GM12872 (cell line): Measurements from ENCODE around the gene PLA2G4B.

ENCODE experiments used
- CTCF ChIP-seq: IDR thresholded peaks from 3 replicates; pipeline ENCODE4 v1.5.1; 2011; ENCODE audit warnings: low read depth, mild to moderate bottlenecking, low read length, moderate library complexity; ENCODE audit not compliant: insufficient read depth

PLA2G4B gene

GRCh38 chr15:41824062-41824745 is 14.4 kb upstream of the PLA2G4B start:
- TF ChIP-seq CTCF, result no peak

- TF ChIP-seq CTCF, result no peak
Measured at GRCh38 chr15:41825145-41825544, 13.5 kb upstream of the PLA2G4B start.

DNA sequence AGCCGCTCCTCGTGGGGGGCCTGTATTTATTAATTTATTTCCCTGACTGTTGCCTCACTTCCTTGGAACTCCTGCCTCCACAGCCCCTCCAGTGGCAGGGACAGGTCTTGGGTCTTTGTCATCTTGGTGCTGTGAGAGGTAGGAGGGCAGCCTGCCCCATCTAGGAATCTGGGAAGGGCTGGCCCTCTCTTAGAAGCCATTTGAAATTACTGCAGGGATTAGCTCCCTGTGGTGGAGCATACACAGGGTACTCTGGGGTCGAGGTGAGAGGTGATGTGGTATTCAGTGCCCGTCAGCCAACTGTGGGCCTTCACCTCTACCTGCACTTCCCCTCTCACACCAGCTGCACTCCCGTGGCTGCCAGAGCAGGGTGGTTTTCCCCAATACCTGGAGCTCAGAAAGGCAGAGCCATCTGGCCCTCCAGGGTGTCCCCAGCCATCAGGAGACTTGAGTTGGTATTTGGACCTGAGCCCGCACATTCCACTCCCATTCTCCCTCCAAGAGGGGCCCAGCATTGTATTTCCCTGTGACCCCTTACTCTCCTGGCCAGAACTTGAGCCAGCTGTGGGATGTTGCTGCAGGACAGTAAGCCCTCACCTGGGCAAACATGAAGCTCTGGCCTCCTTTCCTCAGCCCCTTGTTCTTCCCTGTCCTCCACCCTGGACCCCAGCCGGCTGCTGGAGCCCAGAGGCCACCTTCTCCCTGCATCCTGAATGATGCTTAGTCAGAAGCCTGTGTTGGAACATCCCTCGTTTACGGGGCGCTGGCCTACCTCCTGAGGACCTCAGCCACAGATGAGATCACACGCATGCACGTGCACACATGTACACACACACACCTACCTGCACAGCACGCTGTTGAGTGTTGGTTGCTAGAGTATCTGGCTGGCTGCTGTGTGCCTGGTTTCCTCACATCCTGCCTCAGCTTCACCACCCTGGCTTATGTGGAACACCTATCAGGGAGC is 12.8 kb upstream of the PLA2G4B start:
- TF ChIP-seq CTCF, result no peak

GRCh38 chr15:41827290-41827879 is 11.3 kb upstream of the PLA2G4B start:
- no peak for TF ChIP-seq CTCF

DNA sequence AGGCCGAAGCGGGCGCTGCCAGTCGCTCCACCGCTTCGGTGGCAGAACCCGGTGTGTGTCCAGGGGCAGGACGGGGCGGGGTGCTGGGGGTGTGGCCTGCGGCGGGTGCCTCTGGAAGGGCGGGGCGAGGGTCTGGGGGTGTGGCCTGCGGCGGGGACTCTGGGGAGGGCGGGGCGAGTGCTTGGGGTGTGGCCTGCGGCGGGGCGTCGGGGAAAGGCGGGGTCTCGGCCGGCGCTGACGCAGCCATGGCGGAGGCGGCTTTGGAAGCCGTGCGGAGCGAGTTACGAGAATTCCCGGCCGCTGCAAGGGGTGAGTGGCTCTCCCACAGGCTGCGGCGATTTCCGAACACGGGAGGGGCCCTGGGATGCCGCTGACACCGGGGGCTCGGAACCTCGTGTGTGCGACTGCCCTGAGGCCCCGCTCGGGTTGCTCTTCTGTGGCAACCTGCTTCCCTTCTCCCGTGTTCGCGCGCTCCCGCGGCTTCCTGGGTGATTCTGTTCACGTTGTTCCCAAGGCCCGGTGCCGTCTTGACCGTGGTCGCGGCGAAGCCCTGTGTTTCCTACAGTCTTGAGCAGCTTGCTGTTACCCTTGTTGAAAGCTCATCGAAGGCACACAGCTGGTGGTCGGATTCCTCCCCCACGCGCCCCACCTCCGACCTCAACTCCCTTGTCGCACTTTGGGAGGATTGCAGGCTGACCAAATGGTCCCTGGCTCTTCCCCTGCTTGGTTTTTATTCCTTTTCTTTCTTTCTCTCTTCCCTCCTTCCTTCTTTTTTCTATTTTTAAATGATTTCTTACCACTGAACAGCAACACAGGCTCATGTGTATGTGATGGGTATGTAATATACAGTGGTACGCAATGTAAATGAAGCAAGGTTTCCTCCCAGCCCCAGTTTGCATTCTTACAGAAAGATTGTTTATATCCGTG is 10.5 kb upstream of the PLA2G4B start, which contains the start of gene JMJD7:
Gene JMJD7, plus strand, starts transcription at position 213 of the 927 bp plus-strand sequence. Its CDS starts 33 bp downstream, at position 246.
- no peak for TF ChIP-seq CTCF

- TF ChIP-seq CTCF, result no peak
Measured at GRCh38 chr15:41828807-41829141, 9.9 kb upstream of the PLA2G4B start.
